ENCODE data around the gene MON2.

The MON2 gene

GRCh38 chr12:62621101-62621638, 154.5 kb downstream of the MON2 start:
- no peak for DNase-seq

DNA sequence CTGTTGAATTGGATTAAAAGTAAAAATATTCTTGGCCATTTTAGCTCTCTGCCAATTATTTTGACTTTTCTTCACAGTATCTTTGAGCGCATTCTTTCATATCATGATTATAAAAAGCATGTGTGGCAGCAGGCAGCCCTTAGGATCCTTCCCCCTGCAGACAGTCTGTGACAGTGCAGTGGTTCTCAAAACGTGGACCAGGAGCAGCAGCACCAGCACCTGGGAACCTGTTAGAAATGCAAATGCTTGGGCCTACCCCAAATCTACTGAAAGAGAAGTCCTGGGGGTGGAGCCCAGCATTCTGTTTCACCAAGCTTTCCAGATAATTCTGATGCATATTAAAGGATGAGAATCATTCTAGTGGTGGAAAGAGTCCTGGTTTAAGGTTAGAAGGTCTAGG, 155.6 kb downstream of the MON2 start:
- DNase-seq: no peak

DNA sequence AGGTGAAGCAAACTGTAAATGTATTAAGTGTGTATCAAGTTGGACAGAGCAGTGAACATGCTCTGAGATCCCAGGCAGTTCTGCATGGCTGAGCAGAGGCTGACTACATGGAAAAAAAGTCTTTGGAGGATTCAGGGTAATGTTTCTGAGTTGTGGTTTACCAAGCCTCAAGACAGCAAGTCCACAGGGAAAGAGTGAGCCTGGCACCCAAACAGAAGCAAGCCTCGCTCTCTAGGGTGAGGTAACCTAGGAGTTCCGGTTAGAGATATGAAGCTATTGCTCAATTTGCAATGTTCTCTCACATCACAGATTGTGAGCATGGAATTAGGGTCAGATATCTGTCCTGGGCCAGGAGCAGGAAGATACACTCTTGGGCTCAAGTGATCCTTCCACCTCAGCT, 158.6 kb downstream of the MON2 start:
- no peak for DNase-seq

DNA sequence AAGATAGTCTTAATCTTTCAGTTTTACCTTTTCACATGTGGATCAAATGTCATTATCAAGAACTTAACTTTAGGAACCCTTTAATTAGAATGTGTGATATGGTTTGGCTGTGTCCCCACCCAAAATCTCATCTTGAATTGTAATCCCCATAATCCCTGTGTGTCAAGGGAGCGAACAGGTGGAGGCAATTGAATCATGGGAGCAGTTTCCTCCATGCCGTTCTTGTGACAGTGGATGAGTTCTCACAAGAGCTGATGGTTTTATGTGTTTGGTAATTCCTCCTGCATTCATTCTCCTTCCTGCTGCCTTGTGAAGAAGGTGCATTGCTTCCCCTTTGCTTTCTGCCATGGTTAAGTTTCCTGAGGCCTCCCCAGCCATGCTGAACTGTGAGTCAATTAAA, 160.6 kb downstream of the MON2 start:
- DNase-seq: no peak

- DNase-seq: no peak
Measured at GRCh38 chr12:62629413-62629812, 162.8 kb downstream of the MON2 start.

GRCh38 chr12:62629971-62630739, 163.5 kb downstream of the MON2 start:
- DNase-seq: no peak

DNA sequence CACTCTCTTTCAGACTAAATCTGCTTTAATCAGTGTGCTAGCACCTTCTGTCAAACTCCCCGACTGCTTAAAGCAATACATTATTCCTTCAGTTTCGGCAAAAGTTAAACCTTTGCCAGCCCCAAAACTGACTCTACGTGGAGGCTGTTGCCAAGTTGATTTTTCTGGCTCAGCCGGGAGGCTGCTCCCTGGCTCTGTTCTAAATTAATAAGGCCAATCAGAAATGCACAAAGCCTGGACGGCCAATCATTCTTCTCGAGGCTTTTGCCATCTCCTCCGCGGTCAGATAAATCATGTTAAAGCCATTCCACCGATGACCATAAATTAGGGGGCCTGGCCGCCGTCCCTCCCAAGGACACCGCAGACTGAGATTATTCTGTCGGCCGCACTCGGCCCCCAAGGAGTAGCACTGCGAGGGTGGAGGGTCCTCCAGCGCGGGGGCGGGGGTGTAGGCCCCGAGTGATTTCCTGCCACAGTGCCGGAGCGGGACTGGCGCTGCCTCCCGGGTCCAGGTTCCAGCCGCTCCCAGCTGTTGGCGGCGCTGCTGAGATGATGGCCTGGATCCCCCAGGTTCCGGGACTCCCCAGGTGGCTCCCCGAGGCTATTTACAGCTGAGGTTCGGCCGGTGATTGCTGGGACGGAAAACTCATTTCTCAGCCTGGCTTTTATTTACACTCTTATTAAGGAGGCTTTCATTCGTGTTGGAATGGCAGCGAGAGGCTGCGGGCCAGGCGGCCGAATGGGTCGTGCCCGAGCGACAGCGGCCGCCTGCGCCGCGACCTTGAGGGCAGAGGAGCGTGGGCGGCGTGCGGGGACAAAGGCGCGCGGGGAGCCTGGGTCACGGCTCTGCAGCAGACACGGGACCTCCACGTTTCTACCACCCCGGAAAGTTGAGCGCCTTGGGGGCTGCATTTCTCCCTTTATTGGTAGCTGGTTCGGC, 165.1 kb downstream of the MON2 start:
- peak; percentile 4 for DNase-seq

- DNase-seq: peak; percentile 4
Measured at GRCh38 chr12:62632411-62632918, 165.8 kb downstream of the MON2 start.

- no peak for DNase-seq
Measured at GRCh38 chr12:62635649-62636048, 169.0 kb downstream of the MON2 start.

GRCh38 chr12:62637679-62638078, 171.1 kb downstream of the MON2 start:
- no peak for DNase-seq

- no peak for DNase-seq
Measured at GRCh38 chr12:62640910-62641448, 174.4 kb downstream of the MON2 start.

DNA sequence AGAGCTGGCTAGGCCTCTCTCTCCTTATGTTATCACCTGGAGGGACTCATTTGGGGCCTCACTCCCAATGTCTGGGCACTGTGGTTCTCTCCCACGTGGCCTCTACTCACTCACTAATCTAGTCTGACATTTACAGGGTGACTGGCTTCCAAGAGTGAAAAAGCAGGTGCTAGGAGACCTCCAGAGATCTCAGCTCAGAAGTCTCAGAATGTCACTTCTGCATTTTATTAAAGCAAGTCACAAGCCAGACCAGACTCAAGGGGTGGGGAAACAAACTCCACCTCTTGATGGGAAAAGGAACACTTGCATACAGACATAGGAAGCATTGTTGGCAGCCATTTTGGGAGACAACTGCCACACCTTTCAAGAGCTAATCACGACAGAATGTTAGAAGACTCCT, 175.9 kb downstream of the MON2 start:
- DNase-seq: no peak

DNA sequence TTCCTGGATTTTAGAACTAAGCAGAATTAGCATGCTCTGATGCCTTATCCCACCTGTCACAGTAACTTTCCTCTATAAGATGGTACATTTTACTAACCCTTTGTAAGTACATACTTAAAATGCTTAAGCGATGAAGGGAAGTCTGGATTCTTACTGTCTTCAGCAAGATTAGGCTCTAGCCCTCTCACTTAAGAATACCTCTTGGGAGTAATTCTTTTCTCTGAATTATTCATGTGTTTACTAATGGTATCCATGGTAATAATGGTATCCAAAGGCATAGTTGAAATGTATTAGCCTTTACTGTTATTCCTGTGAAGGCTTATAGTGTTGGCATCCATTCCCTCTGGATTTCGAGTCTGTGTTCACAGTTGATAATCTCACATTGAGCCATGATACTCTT, 176.9 kb downstream of the MON2 start:
- DNase-seq: no peak

DNA sequence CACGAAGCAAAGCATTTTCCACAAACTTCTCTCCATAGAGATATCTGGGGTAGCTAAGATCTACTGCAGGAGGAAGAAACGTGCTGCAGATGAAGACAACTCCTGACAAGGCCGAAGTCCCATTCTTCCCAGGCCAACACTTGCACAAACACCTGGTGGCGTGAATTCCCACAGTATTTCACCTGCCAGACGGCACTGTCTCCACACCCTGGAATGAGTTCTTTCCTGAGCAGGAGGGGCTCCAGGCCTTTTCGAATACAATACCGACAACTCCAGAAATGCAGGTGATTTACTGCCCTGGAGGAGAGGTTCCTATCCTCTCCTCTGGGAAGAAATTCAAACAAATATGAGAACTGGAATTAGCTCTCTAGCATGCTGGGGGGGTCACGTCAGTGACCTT, 179.9 kb downstream of the MON2 start:
- DNase-seq: no peak

GRCh38 chr12:62647586-62647985, 181.0 kb downstream of the MON2 start:
- DNase-seq: no peak

GRCh38 chr12:62649412-62650138, 182.9 kb downstream of the MON2 start:
- no peak for DNase-seq
